Neural crest cell (in vitro differentiated cells): ENCODE measurements around the gene ARV1. TPM values are rescaled to one million over a fixed set of nuclear protein-coding genes. Genes with fewer than 3 reads are reported as not detected.

Source experiments
- DNase-seq: peaks from one replicate; pipeline ENCODE4 v3.0.0; 2021; ENCODE audit warnings: low read depth, mixed read lengths, low spot score
- H3K27ac Mint-ChIP-seq: one replicate; pipeline ENCODE4 v1.8.0; 2021; ENCODE audit warnings: mild to moderate bottlenecking, mixed read lengths; ENCODE audit not compliant: unreplicated experiment
- H3K27me3 Mint-ChIP-seq: 2 replicates; pipeline ENCODE4 v1.8.0; 2021; ENCODE audit warnings: low read depth, mild to moderate bottlenecking, mixed read lengths
- H3K36me3 Mint-ChIP-seq: 2 replicates; pipeline ENCODE4 v1.8.0; 2021; ENCODE audit warnings: low read depth, mild to moderate bottlenecking, mixed read lengths
- H3K4me1 Mint-ChIP-seq: 2 replicates; pipeline ENCODE4 v1.8.0; 2021; ENCODE audit warnings: mixed read lengths
- H3K4me3 Mint-ChIP-seq: one replicate; pipeline ENCODE4 v1.8.0; 2021; ENCODE audit warnings: mild to moderate bottlenecking, mixed read lengths
- H3K9me3 Mint-ChIP-seq: 2 replicates; pipeline ENCODE4 v1.8.0; 2021; ENCODE audit warnings: mixed read lengths
- total RNA-seq: library from RNA; stranded (reverse); gene quantifications from 2 replicates; pipeline ENCODE4 v1.2.1, GENCODE V29; 2021
- TF ChIP-seq, protein P1 (sequence below): fragments of 200-600 bp; sonication (generic); conservative IDR thresholded peaks from 2 replicates; pipeline ENCODE4 v1.5.0; 2021; ENCODE audit warnings: antibody characterized with exemption, mild to moderate bottlenecking

Gene ARV1
- total RNA-seq, 1 donor from 2014 or later, result 19.2 TPM

DNA sequence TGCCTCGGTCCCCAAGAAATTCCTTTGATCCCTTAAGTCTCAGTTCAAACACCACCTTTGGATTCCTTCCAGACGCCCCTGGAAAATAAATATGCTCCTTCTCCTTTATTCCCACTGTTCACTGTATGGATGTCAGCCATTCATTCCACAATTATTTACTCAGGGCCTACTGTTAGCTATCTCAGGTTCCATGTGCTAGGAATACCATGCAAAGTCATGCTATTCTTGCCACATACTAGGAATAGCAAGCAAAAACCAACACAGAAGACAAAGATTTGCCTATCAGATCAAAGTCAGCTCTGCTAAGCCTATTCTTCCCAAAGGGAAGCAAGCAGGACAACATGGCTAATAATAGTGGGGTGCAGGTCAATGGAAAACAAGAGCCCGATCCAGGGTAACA is 30.0 kb upstream of the ARV1 start:
- Mint-ChIP-seq H3K9me3 (no peaks in the 10 kb centered on the region), H3K4me1 (no peaks in the 10 kb centered on the region), H3K27ac (no peak overlapping the region), H3K27me3 (no peaks in the 10 kb centered on the region), H3K4me3 (no peak overlapping the region), H3K36me3 (peaks cover 5% of the 10 kb centered on the region)
- DNase-seq, result no peak
- TF ChIP-seq, protein P1, sequence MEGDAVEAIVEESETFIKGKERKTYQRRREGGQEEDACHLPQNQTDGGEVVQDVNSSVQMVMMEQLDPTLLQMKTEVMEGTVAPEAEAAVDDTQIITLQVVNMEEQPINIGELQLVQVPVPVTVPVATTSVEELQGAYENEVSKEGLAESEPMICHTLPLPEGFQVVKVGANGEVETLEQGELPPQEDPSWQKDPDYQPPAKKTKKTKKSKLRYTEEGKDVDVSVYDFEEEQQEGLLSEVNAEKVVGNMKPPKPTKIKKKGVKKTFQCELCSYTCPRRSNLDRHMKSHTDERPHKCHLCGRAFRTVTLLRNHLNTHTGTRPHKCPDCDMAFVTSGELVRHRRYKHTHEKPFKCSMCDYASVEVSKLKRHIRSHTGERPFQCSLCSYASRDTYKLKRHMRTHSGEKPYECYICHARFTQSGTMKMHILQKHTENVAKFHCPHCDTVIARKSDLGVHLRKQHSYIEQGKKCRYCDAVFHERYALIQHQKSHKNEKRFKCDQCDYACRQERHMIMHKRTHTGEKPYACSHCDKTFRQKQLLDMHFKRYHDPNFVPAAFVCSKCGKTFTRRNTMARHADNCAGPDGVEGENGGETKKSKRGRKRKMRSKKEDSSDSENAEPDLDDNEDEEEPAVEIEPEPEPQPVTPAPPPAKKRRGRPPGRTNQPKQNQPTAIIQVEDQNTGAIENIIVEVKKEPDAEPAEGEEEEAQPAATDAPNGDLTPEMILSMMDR, result no peak

DNA sequence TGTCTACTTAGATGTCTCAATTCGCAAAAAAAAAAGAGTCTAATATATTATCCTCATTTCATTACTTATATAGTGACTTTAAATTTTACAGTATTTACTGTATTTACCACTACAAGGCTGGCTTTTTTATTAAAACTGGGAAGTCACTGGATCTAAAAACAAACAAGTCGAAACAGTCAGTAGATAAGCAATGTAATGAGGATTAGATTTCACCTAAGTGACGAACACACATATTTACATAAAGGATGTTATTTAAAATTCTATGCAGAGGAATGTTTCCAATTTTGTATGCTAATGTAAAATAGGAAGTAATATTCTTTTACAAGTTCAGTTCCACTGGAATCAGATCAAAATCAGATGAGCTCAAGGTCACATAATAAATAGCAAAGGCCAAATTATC is 28.5 kb upstream of the ARV1 start:
- no peaks in the 10 kb centered on the region for H3K27me3 Mint-ChIP-seq
- no peak for DNase-seq
- peaks cover under 1% of the 10 kb centered on the region for H3K36me3 Mint-ChIP-seq
- no peak overlapping the region for H3K4me3 Mint-ChIP-seq
- H3K9me3 Mint-ChIP-seq, result no peaks in the 10 kb centered on the region
- no peak overlapping the region for H3K27ac Mint-ChIP-seq
- TF ChIP-seq, protein P1, result no peak
- no peaks in the 10 kb centered on the region for H3K4me1 Mint-ChIP-seq

DNA sequence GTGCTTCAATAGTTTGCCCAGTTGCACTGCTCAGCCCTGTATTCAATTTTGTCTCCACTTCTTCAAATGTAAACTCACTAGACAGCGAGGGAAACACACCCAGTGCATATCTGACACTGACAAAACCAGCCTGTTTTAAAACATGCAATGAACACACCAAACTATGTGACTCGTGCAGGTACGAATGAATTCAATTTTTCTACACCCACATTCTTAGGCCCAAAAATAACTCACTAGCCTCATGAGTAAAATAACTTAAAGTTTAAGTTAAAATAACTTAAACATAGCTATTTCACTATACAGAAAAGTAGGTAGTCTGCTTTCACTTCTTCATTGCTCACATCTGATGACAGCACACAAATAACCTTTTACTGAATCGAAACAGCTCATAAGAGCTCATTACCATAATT is 21.3 kb upstream of the ARV1 start:
- no peak for DNase-seq
- H3K36me3 Mint-ChIP-seq, result no peaks in the 10 kb centered on the region
- no peaks in the 10 kb centered on the region for H3K27me3 Mint-ChIP-seq
- H3K27ac Mint-ChIP-seq, result no peak overlapping the region
- H3K4me1 Mint-ChIP-seq, result no peaks in the 10 kb centered on the region
- H3K4me3 Mint-ChIP-seq, result no peak overlapping the region
- TF ChIP-seq, protein P1, result no peak
- no peaks in the 10 kb centered on the region for H3K9me3 Mint-ChIP-seq

DNA sequence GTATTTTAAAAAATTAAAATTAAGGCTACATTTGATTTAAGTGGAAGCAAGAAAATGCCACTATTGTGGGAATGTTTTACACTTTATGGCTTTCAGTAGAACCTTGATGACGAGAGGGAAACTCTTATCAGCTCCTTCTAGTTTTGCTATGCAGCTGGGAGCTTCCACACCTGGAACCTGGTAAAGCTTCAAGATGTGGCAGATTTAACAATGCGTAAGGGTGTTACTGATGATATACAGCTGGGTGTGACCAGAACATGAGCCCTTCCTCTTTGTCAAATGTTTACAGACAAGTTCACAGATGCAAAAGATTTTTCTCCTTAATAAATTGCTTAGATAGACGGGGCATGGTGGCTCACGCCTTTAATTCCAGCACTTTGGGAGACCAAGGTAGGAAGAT is 20.5 kb upstream of the ARV1 start:
- no peaks in the 10 kb centered on the region for H3K4me1 Mint-ChIP-seq
- H3K9me3 Mint-ChIP-seq, result no peaks in the 10 kb centered on the region
- H3K27me3 Mint-ChIP-seq, result no peaks in the 10 kb centered on the region
- H3K27ac Mint-ChIP-seq, result no peak overlapping the region
- no peak for DNase-seq
- H3K4me3 Mint-ChIP-seq, result no peak overlapping the region
- no peaks in the 10 kb centered on the region for H3K36me3 Mint-ChIP-seq
- TF ChIP-seq, protein P1, result no peak

DNA sequence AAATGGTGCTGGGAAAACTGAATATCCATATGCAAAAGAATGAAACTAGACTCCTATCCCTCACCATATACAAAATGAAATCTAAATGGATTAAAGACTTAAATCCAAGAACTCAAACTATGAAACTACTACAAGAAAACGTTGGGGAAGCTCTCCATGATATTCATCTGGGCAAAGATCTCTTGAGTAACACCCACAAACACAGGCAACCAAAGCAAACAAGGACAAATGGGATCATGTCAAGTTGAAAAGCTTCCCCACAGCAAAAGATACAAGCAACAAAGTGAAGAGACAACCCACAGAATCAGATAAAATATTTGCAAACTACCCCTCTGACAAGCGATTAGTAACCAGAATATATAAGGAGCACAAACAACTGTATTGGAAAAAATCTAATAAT is 14.0 kb upstream of the ARV1 start:
- TF ChIP-seq, protein P1, result no peak
- DNase-seq, result no peak
- H3K9me3 Mint-ChIP-seq, result no peaks in the 10 kb centered on the region
- no peak overlapping the region for H3K4me3 Mint-ChIP-seq
- no peak overlapping the region for H3K27ac Mint-ChIP-seq
- no peaks in the 10 kb centered on the region for H3K27me3 Mint-ChIP-seq
- H3K36me3 Mint-ChIP-seq, result no peaks in the 10 kb centered on the region
- no peaks in the 10 kb centered on the region for H3K4me1 Mint-ChIP-seq

DNA sequence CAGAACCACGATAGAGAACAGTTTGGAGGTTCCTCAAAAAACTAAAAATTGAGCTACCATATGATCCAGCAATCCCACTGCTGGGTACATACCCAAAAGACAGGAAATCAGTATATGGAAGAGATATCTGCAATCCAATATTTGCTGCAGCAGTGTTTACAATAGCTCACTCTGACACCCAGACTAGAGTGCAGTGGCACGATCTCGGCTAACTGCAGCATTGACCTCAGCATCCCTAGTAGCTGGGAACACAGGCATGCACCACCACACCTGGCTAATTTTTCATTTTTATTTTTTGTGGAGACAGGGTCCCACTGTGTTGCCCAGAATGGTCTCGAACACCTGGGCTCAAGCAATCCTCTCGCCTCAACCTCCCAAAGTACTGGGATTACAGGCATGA is 13.4 kb upstream of the ARV1 start:
- Mint-ChIP-seq H3K27ac (no peak overlapping the region), H3K27me3 (no peaks in the 10 kb centered on the region), H3K9me3 (no peaks in the 10 kb centered on the region), H3K4me3 (no peak overlapping the region), H3K4me1 (no peaks in the 10 kb centered on the region), H3K36me3 (no peaks in the 10 kb centered on the region)
- no peak for DNase-seq
- TF ChIP-seq, protein P1, result no peak
